Activated CD4-positive, alpha-beta T cell treated with anti-CD3 and anti-CD28 coated beads for 1 hour (primary cell): Measurements from ENCODE around the gene WWOX.
"Not testable (repeated sequence)": the region's sequence is repeated elsewhere in the genome, so short reads cannot be mapped to it uniquely, and the experiment has no call there.

Source experiments
- DNase-seq: peaks from one replicate; pipeline ENCODE4 v3.0.0-alpha.2; 2020

Gene WWOX

DNA sequence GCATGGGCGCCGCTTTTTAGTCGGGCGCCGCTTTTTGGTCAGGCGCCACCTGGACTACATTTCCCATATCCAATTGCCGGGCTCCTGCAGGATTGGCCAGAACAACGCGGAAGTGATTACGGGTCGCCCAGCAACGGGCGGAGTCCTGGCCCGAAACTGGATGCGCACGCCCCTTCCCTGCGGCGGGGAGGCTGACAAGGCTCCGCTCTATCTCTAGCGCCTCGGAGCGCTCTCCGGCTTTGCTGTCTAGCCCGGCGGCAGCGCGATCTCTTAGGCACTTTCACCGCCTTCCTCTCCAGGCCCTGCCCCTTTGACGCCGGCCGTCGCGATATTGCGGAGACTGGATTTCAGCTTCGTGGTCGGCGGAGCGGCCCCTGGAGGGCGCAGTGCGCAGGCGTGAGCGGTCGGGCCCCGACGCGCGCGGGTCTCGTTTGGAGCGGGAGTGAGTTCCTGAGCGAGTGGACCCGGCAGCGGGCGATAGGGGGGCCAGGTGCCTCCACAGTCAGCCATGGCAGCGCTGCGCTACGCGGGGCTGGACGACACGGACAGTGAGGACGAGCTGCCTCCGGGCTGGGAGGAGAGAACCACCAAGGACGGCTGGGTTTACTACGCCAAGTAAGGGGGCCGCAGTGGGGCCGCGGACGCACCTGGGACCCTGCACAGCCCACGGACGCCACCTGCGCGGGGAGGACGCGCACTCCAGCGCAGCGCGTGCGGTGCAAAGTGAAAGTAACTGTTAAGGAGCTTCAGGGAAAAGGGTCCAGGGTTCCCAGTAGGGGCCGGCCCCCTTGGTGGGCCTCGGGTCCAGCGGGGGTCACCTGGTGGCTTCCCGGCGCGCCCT lies at the start of gene WWOX:
TSS of gene WWOX (plus strand) at position 384 of the 841 bp plus-strand sequence.
- DNase-seq = peak; percentile 92

DNA sequence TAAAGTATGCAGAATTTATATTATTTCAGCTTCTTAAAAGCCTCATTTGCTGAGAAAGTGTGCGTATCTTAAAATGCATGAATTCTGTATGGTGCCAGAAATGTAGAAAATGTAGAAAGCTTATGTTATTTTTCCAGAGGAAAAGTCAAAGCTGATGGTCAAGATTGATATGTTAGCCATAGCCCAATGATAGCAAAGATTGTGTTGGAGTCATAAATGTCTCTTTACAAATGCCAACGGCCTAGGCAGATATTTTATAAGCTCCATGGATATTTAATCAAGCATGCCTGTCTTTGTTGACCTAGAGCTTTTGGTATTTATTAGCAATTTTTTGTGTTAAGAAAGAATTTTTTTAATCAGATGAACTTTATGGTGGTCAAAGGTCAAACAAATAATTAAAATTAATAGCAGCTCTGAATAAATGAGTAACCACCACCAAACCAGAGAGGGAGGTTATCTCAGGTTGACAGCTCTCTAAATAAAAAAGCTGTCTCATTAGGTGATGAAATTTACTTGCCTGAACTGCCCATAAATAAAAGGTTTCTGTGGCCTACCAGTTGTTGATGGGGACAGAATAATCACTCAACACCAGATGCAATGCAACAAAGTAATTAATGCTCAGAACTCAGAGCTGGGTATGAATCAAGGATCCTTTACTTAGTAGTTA lies 48.6 kb upstream of the WWOX start:
- DNase-seq = no peak

DNA sequence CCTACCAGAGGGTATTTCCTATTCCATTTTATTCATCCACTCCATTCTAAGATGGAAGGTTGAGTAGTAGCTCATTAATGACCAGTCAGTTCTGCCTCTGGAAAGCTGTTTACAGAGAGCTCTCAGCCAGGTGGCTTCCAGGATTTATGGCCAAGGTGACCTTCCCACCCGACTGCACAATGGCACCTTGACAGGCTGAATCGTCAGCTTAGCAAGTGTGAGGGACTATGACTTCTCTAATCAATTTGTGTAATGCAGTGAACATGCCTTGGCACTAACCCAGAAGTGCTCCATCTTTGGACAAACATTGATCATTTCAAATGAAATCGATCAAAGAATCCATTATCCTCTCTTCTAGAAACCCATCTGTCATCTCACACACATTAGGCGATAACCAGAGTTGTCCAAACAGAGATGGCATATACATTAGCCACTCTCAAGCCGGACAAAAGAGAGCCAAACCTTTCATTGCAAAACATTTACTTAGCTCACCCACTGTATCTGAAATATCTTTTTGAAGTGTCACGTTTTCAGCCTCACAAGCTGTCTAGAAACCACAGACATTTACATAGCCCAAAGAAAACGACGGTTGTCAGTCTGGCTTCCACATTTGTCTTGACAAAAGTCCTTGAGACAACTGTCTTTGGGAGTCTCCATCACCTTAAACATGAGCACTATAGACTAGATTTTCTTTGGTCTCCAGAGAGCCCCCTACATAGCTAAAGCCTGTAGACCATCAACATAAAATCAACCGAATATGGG lies 41.5 kb upstream of the WWOX start:
- DNase-seq = no peak

DNA sequence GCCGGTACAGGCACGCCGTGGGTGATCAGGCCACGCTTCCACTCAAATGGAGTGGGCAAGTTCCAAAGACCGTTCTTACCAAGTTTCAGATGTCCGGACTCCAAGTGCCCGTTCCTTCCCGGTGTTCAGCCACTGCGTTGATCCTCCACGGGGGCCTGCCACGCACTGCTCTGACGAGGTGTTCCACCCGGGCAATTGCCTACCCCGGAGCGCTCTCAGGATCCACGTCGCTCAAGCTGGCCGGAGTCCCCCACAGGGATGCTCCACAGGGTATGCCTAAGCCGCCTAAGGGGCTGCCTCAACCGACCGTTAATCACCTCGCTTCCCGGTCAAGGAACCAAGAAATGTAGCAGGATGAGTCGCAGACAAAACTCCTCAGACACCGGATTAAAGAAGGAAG lies 39.6 kb upstream of the WWOX start:
- not testable (repeated sequence) for DNase-seq

DNA sequence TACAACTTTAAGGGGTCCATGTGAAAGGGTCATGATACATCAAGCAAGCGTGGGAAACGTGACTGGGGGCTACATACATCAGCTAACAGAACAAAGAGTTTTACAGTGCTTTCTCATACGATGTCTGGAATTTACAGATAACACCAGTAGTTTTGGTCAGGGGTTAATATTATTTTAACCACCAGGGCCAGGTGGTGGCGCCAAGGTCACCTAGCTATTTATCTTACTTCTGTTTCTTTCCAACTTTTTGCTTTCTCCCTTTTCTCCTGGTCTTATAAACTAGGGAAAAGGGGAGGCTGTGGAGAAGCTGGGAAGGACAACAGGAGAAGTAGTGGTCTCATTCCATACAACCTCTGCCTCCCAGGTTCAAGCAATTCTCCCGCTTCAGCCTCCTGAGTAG lies 39.2 kb upstream of the WWOX start:
- DNase-seq = no peak

DNA sequence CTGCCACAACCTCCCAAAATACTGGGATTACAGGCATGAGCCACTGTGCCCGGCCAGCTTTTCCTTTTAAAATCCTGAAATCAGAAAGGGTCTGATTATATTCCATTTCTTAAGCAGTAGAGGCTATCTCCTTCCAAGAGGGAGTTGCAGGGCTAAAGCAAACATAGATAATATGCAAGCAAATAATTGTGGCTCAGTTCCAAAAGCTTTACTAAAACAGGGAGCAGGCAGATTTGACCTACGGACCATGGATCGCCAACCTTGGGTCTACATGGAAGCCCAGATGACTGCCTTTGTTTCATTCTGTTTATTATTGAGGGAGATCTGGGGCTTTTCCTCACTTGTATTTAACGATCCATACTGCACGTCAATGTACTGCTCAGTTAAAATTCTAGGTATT lies 38.6 kb upstream of the WWOX start:
- DNase-seq = no peak

DNA sequence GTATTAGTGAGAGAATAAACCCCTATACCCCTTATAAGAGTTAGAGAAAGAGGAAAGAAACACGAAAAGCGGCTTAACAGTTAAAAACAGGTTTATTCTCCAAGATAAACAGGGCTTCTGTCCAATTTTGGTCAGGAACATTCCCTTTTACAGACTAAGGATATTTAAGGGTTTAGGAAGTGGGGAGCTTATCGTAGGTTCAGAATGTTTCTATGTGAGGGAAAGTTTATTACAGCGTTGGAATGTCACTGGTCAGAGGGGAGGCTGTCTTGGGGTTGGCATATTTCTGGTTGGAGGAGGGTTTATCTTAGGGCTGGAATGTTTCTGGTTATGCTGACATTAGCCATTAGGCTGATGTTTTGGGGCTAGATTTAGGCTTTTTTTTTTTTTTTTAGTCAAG lies 34.1 kb upstream of the WWOX start:
- no peak for DNase-seq

DNA sequence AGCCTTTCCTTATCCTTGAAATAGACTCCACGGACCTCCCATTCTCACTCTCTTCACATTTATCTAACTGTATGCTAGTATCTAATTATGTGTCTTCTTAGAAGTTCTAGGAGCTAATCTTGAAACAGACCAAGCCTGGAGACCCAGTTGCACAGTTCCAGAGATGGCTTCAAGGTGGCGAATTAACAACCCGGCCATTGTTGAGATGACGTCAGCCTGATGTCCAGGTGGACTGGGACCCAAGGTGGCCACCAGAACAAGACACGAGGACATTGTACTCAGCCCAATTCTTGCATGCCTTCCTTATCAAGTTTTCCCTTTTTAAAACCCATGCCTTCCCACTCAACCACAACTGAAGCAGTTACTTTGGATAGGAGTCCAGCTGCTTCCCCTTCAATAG lies 29.5 kb upstream of the WWOX start:
- no peak for DNase-seq

DNA sequence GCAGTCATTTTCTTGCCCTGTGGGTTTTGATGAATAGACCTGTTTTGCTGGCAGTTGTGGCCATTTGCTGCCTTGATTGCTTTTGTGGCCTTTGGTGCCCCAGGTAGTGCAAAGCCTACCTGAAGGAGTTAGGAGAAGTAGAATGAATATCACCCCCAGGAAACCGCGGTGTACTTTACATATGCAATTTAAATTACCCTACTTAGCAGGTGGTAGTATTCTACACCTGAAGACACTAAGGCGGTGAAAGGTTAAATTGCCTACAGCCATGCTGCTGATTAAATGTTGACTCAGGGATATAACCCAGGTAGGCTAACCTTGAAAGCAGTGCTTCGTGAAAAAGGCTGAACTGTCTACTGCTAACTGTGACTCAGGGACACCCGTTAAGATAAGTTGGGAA lies 27.2 kb upstream of the WWOX start:
- DNase-seq = no peak

DNA sequence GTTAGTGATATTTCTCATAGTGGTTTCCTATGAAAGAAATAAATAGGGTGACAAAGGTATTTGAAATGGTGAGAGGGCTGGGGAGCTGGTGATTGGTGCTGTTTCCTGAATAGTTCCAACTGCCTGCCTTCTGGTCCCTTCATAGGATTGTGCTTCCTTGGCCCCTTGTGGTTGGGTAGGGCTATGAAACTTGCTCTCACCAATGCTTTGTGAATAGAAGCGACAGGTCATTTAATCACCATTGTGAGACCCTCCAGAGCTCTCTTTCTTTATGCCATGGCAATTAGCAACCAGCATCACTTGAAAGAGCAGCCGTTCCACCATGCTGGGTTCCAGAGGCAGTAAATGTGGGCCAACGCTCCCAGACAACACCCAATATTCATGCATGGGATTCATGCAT lies 23.7 kb upstream of the WWOX start:
- DNase-seq = no peak

DNA sequence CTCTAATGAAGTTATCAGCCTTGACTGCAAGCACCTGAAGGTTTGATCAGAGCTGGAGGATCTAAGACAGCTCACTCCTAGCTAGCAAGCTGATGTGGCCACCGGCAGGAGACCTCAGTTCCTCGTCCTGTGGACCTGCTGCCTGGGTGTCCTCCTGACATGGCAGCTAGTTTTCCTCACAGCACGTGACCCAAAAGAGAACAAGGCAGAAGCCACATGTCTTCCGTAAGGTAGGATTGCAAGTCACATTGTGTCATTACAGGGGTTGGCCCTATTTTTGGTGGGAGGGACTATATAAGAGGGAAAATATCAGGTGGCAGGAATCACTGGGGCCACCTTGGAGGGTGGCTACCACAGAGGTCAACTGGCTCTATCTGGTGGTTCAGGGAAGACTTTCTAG lies 18.1 kb upstream of the WWOX start:
- DNase-seq = no peak

DNA sequence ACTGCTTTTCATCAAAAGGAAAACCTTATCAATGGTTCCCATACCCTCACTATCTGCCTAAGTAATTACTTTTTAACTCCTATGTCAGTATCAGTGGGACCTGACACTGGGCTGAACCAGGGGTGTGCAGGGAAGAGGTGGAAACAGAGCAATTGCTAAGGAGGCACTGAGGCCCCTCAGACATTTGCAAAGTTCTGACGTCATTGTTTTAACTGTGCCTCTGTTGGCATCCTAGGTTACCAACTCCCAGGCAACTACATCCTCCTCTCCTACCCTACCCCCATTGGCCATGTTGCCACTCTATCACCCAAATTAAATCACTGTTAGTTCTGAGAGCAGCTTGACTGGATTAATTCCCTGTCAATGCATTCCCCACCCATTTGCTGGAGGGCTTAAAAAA lies 8.0 kb upstream of the WWOX start:
- DNase-seq = no peak

DNA sequence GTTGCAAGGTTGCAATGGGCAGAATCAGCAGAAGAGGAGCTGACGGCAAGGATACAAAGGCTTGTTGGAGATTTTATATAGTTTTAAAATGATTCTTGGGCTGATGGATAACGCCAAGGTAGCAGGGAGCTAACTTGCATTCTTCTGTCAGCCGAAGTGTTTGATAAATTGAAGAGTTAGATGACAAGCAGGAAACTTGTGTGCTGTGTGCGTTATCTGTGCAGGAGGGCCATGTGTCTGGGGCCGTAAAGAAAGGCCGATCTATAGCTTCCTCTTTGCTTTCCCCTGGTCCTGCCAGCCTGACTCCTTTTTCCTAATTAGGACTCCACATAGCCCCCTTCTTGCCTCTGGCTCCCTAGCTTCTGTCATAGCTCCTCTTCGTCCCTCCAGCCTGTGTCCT lies 6.7 kb upstream of the WWOX start:
- DNase-seq = no peak

DNA sequence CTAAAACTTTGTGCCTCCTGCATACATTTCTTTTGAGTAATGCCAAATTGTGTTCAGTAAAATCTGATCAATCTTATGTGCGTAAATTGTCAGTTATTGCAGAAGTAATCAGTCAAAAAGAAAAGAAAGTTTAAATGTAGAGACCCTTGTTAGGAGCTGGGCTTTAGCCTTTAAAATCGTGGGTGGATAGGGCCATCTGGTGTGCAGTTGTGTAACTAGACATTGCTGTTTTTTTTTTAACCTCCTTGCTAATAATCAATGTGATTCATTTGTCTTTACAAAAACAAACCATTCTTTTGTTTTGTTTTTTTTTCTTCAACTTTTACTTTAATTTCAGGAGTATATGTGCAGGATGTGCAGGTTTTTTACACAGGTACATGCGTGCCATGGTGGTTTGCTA lies 5.3 kb upstream of the WWOX start:
- DNase-seq = no peak

DNA sequence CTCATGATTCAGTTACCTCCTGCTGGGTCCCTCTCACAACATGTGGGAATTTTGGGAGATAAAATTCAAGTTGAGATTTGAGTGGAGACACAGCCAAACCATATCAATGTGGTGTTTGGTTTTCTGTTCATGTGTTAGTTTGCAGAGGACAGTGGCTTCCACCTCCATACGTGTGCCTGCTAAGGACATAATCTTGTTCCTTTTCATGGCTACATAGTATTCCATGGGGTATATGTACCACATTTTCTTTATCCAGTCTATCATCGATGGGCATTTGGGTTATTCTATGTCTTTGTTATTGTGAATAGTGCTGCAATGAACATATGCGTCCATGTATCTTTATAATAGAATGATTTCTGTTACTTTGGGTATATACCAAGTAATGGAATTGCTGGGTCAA lies 4.5 kb upstream of the WWOX start:
- no peak for DNase-seq

DNA sequence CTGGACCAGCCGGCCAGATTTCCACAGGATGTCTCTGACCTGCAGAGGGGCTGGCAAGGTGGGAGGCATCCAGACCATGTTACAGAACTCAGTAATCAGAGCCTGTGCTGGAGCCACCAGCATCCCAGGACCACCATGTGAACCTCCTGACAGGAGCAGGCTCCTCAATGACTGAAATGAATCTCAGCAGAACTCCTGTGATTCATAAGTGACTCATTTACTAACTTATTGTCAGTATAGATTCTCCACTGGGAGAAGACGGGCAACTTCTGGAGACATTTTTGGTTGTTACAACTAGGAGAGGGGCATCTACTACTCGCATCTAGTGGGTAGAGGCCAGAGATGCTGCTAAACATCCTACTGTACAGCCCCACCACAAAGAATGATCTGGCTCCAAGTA lies 3.1 kb upstream of the WWOX start:
- DNase-seq = no peak

DNA sequence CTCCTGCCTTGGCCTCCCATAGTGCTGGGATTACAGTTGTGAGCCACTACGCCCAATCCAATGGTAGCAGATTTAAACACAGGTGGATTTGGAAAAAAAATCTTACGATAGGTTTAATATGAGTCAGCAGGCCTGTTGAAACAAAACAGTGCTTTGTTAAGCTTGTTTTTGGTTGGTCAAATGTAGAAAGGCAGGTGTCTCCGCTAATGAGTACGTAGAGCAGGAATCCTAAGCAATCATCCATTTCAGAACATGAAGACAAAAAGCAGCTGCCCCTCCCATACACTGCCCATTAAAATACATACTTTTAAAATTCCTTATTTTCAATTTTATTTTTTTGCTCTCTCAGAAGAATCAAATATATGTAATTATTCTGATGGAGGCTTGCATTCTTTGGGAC lies 1.9 kb upstream of the WWOX start:
- DNase-seq = no peak

DNA sequence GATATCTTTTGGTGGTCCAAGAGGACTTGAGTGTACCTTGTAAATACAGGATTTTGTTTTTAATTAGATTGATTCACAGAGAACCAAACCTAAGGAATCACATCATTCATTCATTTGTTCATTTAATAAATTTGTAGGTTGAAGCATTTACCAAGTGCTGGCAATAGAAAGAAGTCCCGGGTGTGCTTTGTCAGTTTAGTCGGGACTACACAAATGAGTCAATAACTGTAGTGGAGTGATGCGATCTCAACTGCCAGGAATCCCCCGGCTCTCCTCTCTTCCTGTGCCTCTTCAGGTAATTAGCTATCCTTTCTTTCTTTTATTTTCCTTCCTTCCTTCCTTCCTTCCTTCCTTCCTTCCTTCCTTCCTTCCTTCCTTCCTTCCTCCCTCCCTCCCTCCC lies 1.4 kb upstream of the WWOX start:
- DNase-seq = no peak

DNA sequence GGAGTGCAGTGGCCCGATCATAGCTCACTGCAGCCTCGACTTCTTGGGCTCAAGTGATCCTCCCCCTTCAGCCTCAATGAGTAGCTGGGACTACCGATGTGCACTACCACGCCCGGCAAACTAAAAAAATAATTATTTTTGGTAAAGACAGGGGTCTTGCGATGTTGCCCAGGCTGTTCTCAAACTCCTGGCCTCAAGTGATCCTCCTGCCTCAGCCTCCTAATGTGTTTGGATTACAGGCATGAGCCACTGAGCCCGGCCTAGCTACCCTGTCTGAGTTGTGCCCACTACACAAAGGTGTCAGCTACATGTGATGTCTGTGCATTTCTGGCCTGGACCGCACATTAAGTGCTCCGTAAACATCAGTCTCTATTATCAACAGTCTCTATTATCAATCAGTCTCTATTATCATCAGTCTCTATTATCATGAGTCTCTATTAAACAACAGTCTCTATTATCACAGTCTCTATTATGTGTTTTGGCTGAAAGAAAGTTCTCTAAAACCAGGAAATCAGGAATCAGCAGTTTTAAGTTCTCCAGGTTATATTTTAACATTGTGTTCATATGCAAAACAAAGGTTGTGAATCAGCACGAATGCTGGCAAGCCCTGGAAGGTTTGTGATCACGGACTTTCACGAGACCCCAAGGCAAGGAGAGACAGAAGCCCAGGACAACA lies 721 bp upstream of the WWOX start:
- DNase-seq = no peak

DNA sequence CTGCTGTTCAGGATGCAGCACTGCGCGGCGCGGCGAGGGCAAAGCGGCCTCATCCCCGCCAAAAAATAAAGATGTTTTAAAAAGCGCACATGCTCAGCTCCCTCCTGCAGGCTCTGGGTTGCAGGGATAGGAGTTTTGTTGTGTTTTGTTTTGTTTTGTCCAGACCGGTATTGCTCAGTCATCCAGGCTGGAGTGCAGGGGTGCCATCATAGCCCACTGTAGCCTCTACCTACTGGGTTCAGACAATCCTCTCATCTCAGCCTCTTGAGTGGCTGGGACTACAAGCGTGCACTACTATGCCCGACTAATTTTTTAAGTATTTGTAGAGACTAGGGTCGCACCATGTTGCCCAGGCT lies 636 bp downstream of the WWOX start:
- no peak for DNase-seq

DNA sequence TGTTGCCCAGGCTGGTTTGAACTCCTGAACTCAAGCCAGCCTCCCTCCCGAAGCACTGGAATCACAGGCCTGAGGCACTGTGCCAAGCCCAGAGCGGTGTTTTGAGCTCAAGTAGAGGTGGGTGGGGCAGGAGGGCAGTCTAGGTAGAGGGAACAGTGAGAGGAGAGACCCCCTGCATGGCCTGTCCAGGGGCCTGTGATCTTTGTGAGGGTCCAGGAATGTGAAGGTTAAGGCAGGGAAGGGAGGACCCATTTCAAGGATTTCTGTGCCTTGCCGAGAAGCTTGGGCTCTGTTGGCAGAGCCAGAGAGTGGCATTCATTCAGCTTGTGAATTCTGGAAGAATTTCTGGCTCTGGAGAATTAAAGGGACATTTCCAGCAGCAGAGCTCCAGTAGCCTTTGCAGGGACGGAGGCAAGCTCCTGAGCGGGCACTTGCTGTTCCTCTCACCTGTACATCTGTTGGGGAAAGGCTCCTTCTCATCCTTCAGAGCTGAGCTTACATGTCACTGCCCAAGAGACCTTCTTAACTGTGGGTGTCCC lies 2.7 kb downstream of the WWOX start:
- DNase-seq = no peak

DNA sequence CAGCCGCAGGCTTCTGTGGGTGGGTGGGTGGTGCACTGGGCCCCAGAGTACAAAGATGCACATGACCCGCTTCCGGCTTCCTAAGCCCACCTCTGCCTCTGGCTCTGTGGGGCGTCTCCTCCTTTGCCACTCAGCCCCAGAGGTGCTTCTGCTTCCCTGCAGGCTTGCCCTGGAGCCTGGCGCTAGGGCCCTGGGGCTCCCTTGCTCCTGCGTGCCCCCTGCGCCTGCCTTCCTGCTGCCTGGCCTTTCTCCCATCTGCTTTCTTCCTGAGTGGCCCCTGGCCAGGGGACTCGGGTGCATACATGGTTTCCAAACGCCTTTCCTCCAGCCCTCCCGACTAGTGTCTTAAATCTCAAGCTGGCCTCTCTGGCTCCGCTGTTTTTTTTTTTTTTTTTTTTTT lies 3.4 kb downstream of the WWOX start:
- no peak for DNase-seq

DNA sequence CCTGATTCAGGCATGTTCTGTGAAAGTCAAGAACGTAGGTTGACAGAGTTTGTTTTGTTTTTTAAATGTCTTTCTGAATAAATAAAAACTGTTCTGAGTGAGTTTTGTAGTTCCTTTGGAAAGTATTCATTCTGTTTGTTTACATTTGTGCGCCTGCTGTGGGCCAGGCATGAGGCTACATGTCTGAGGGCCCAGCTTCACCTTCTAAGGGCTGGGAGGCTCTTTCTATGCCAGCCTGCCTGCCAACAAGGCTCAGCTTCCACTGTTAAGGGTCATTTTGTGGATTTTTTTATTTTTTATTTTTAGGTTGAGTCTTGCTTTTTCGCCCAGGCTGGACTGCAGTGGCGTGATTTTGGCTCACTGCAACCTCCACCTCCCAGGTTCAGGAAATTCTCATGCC lies 6.1 kb downstream of the WWOX start:
- DNase-seq = no peak
